Neuron (in vitro differentiated cells): ENCODE results near the gene CDKN2A.
A peak's percentile ranks its signal among the peaks of the same experiment; 100 is the strongest.

Source experiments
- H2AFZ ChIP-seq: one replicate; pipeline ENCODE4 v1.6.1; 2013; ENCODE audit warnings: low read depth, mild to moderate bottlenecking, inconsistent platforms, low read length, moderate library complexity
- H3K27me3 ChIP-seq: one replicate; pipeline ENCODE4 v1.6.1; 2013; ENCODE audit warnings: low read length; ENCODE audit not compliant: insufficient read depth
- H3K36me3 ChIP-seq: one replicate; pipeline ENCODE4 v1.6.1; 2013; ENCODE audit warnings: low read length; ENCODE audit not compliant: insufficient read depth
- H3K4me1 ChIP-seq: one replicate; pipeline ENCODE4 v1.6.1; 2013; ENCODE audit warnings: low read length; ENCODE audit not compliant: insufficient read depth
- H3K4me3 ChIP-seq: 2 replicates; pipeline ENCODE4 v1.5.1; 2013; ENCODE audit warnings: mild to moderate bottlenecking, low read length, moderate library complexity
- H3K9me3 ChIP-seq: one replicate; pipeline ENCODE4 v1.6.1; 2013; ENCODE audit warnings: low read length

The CDKN2A gene

GRCh38 chr9:21993893-21994555 lies at the start of gene CDKN2A:
CDKN2A (minus strand) TSS chr9:21994392.
- Histone ChIP-seq H3K4me3 (peak within 1 kb of the TSS; percentile 54), H3K36me3 (no peaks in the 10 kb centered on the region), H3K27me3 (peaks cover 85% of the 10 kb centered on the region), H3K9me3 (peaks cover 6% of the 10 kb centered on the region), H2AFZ (peak within 1 kb of the TSS; percentile 92), H3K4me1 (peaks cover 21% of the 10 kb centered on the region)

GRCh38 chr9:22043928-22044327 lies 49.7 kb upstream of the CDKN2A start:
- no peaks in the 10 kb centered on the region for H3K27me3 ChIP-seq
- H2AFZ ChIP-seq: no peak overlapping the region
- H3K9me3 ChIP-seq: no peaks in the 10 kb centered on the region
- no peak overlapping the region for H3K4me3 ChIP-seq
- no peaks in the 10 kb centered on the region for H3K36me3 ChIP-seq
- H3K4me1 ChIP-seq: no peaks in the 10 kb centered on the region

GRCh38 chr9:22041775-22042174 lies 47.6 kb upstream of the CDKN2A start:
- Histone ChIP-seq H3K4me1 (no peaks in the 10 kb centered on the region), H3K9me3 (no peaks in the 10 kb centered on the region), H3K27me3 (no peaks in the 10 kb centered on the region), H3K36me3 (no peaks in the 10 kb centered on the region), H3K4me3 (no peak overlapping the region), H2AFZ (no peak overlapping the region)

- H3K9me3 ChIP-seq: no peaks in the 10 kb centered on the region
- no peak overlapping the region for H3K4me3 ChIP-seq
- no peaks in the 10 kb centered on the region for H3K4me1 ChIP-seq
- H2AFZ ChIP-seq: no peak overlapping the region
- H3K36me3 ChIP-seq: no peaks in the 10 kb centered on the region
- no peaks in the 10 kb centered on the region for H3K27me3 ChIP-seq
These were observed 47.2 kb upstream of the CDKN2A start for GRCh38 chr9:22041344-22041743.

- Histone ChIP-seq H3K4me1 (no peaks in the 10 kb centered on the region), H2AFZ (no peak overlapping the region), H3K9me3 (no peaks in the 10 kb centered on the region), H3K4me3 (no peak overlapping the region), H3K36me3 (no peaks in the 10 kb centered on the region), H3K27me3 (no peaks in the 10 kb centered on the region)
These were observed 46.6 kb upstream of the CDKN2A start for GRCh38 chr9:22040760-22041159.

GRCh38 chr9:22039258-22039657 lies 45.1 kb upstream of the CDKN2A start:
- H3K4me3 ChIP-seq: no peak overlapping the region
- H3K4me1 ChIP-seq: no peaks in the 10 kb centered on the region
- no peaks in the 10 kb centered on the region for H3K27me3 ChIP-seq
- H3K36me3 ChIP-seq: no peaks in the 10 kb centered on the region
- H2AFZ ChIP-seq: no peak overlapping the region
- H3K9me3 ChIP-seq: no peaks in the 10 kb centered on the region

- Histone ChIP-seq H3K9me3 (no peaks in the 10 kb centered on the region), H3K27me3 (no peaks in the 10 kb centered on the region), H2AFZ (no peak overlapping the region), H3K4me1 (no peaks in the 10 kb centered on the region), H3K4me3 (no peak overlapping the region), H3K36me3 (no peaks in the 10 kb centered on the region)
These were observed 43.9 kb upstream of the CDKN2A start for GRCh38 chr9:22037954-22038690.

GRCh38 chr9:22036866-22037626 lies 42.9 kb upstream of the CDKN2A start:
- Histone ChIP-seq H3K4me1 (no peaks in the 10 kb centered on the region), H3K9me3 (no peaks in the 10 kb centered on the region)

GRCh38 chr9:22035591-22036011 lies 41.4 kb upstream of the CDKN2A start:
- H3K4me3 ChIP-seq: no peak overlapping the region
- H3K36me3 ChIP-seq: no peaks in the 10 kb centered on the region
- H3K27me3 ChIP-seq: no peaks in the 10 kb centered on the region
- H2AFZ ChIP-seq: no peak overlapping the region
- H3K9me3 ChIP-seq: no peaks in the 10 kb centered on the region
- H3K4me1 ChIP-seq: no peaks in the 10 kb centered on the region

More at GRCh38 chr9:22036866-22037626, 42.9 kb upstream of the CDKN2A start:
- Histone ChIP-seq H3K27me3 (no peaks in the 10 kb centered on the region), H2AFZ (no peak overlapping the region), H3K4me3 (no peak overlapping the region), H3K36me3 (no peaks in the 10 kb centered on the region)

- no peak overlapping the region for H3K4me3 ChIP-seq
- no peak overlapping the region for H2AFZ ChIP-seq
- H3K27me3 ChIP-seq: no peaks in the 10 kb centered on the region
- no peaks in the 10 kb centered on the region for H3K9me3 ChIP-seq
- no peaks in the 10 kb centered on the region for H3K36me3 ChIP-seq
- peaks cover 5% of the 10 kb centered on the region for H3K4me1 ChIP-seq
These were observed 38.9 kb upstream of the CDKN2A start for GRCh38 chr9:22033012-22033630.

- H3K4me3 ChIP-seq: no peak overlapping the region
- no peaks in the 10 kb centered on the region for H3K27me3 ChIP-seq
- H3K9me3 ChIP-seq: no peaks in the 10 kb centered on the region
- no peaks in the 10 kb centered on the region for H3K36me3 ChIP-seq
- H3K4me1 ChIP-seq: peaks cover 5% of the 10 kb centered on the region
- no peak overlapping the region for H2AFZ ChIP-seq
These were observed 37.6 kb upstream of the CDKN2A start for GRCh38 chr9:22031655-22032411.

- H3K9me3 ChIP-seq: no peaks in the 10 kb centered on the region
- no peak overlapping the region for H2AFZ ChIP-seq
- no peak overlapping the region for H3K4me3 ChIP-seq
- peaks cover 5% of the 10 kb centered on the region for H3K4me1 ChIP-seq
- no peaks in the 10 kb centered on the region for H3K27me3 ChIP-seq
- H3K36me3 ChIP-seq: no peaks in the 10 kb centered on the region
These were observed 36.0 kb upstream of the CDKN2A start for GRCh38 chr9:22030101-22030598.
